Measurements from ENCODE around the gene NAV3. TPM values are rescaled to one million over a fixed set of nuclear protein-coding genes. Genes with fewer than 3 reads are reported as not detected.

NAV3 gene
- total and polyA plus RNA-seq, 2 experiments from 2014 or later = 4.0 to 12.0 TPM

DNA sequence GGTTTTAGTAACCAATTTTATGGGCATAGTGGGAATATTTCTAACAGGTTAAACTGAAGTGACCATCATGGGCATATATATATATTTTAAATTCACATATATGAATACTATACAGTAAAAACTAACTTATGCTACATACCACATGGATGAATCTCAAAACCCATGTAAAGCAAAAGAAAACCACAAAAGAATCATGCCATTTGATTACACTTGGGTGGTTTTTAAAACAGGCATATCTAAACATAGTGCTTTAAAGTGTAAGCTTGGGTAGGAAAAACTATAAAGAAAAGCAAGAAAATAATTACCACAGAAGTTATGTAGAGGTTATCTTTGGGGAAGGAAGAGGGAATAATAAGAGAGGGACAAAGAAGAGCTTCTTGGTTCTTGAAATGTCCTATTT, 326.1 kb downstream of the NAV3 start (continued):
- no peak for TF ChIP-seq CTCF (conservative IDR thresholded peaks at IDR 0.05; ENCODE audit: low read depth in 2 of 2)
- TF ChIP-seq EZH2 (IDR thresholded peaks at IDR 0.05; ENCODE audit: low read depth, unreplicated experiment) = no peak
- no peak for TF ChIP-seq ZNF462 (CRISPR knock-in tag; IDR thresholded peaks at IDR 0.05)
- TF ChIP-seq JUNB (IDR thresholded peaks at IDR 0.05; ENCODE audit: unreplicated experiment) = no peak
- no peak for TF ChIP-seq POLR2AphosphoS5 (IDR thresholded peaks at IDR 0.05; ENCODE audit: low read depth)

DNA sequence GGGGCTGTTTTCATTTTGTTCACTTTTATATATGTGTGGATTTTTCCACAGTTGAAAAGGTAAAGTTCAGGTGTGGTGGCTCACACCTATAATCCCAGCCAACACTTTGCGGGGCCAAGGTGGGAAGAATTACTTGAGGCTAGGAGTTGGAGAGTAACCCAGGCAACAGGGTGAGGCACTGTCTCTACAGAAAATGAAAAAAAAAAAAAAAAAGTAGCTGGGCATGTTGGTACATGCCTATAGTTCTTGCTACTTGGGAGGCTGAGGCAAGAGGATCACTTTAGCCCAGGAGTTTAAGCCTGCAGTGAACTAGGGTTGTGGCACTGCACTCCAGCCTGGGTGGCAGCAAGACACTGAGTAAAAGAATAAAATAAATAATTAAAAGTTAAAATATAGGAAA, 326.5 kb downstream of the NAV3 start:
- H3K79me2 ChIP-seq (replicated peaks; ENCODE audit: insufficient read depth) = no peaks in the 10 kb centered on the region
- no peaks in the 10 kb centered on the region for H3K4me1 ChIP-seq (ENCODE audit: insufficient read depth)
- Mint-ChIP-seq H3K27ac (no peak overlapping the region; the same call in none of the 2 replicates), H3K4me3 (no peak overlapping the region), H3K4me1 (peaks cover 4% of the 10 kb centered on the region; the same call in 2 of the 3 replicates), H3K27me3 (ENCODE audit: insufficient read depth, low read depth, poor library complexity) (no peaks in the 10 kb centered on the region), H3K36me3 (ENCODE audit: low read depth) (no peaks in the 10 kb centered on the region), H3K9me3 (no peaks in the 10 kb centered on the region; the same call in 2 of the 3 replicates)
- no peak overlapping the region for H3K4me3 ChIP-seq
- no peak overlapping the region for H3K27ac ChIP-seq (ENCODE audit: low read depth)
- no peak overlapping the region for H2AFZ ChIP-seq
- no peaks in the 10 kb centered on the region for H3K9me2 ChIP-seq (ENCODE audit: insufficient read depth)
- H3K36me3 ChIP-seq (ENCODE audit: insufficient read depth) = no peaks in the 10 kb centered on the region
- H4K20me1 ChIP-seq (replicated peaks; ENCODE audit: insufficient read depth) = no peaks in the 10 kb centered on the region
- no peaks in the 10 kb centered on the region for H3F3A ChIP-seq (replicated peaks; ENCODE audit: low read depth)
- H3K4me2 ChIP-seq = no peak overlapping the region
- ATAC-seq = no peak
- DNase-seq (ENCODE audit: low spot score) = no peak
- H3K27me3 ChIP-seq (ENCODE audit: insufficient read depth) = no peaks in the 10 kb centered on the region
- TF ChIP-seq ZNF462 (CRISPR knock-in tag; IDR thresholded peaks at IDR 0.05) (no peak), ZNF114 (CRISPR knock-in tag; IDR thresholded peaks at IDR 0.05) (no peak)
